Hematopoietic multipotent progenitor cell treated with erythropoietin and hydrocortisone succinate and interleukin-3 and kit ligand, for 6 days (in vitro differentiated cells): ENCODE data around the gene IFNA17.
"Not testable (repeated sequence)": the region's sequence is repeated elsewhere in the genome, so short reads cannot be mapped to it uniquely, and the experiment has no call there.

ENCODE experiments used
- DNase-seq: peaks from one replicate; pipeline ENCODE4 v3.0.0-alpha.2; 2015

Gene IFNA17

GRCh38 chr9:21210311-21210710 is 17.7 kb downstream of the IFNA17 start:
- DNase-seq = no peak

GRCh38 chr9:21207043-21207442 is 21.0 kb downstream of the IFNA17 start, which contains the start of gene IFNA10:
IFNA10 (minus strand) TSS chr9:21207143; CDS start chr9:21207097, 46 bp downstream.
- DNase-seq = not testable (repeated sequence)

- peak; percentile 5 for DNase-seq
Measured at GRCh38 chr9:21205204-21205603, 22.8 kb downstream of the IFNA17 start.

GRCh38 chr9:21202105-21202504 is 25.9 kb downstream of the IFNA17 start, which contains the start of gene IFNA7:
IFNA7 (minus strand) TSS chr9:21202205; CDS start chr9:21202165, 40 bp downstream.
- DNase-seq = not testable (repeated sequence)

- DNase-seq = peak; percentile 71
Measured at GRCh38 chr9:21194867-21195776, 32.9 kb downstream of the IFNA17 start.

- not testable (repeated sequence) for DNase-seq
Measured at GRCh38 chr9:21187487-21187886, 40.5 kb downstream of the IFNA17 start, which contains the start of gene IFNA4. IFNA4 (minus strand) TSS chr9:21187587; CDS start chr9:21187531, 56 bp downstream.

- peak; percentile 62 for DNase-seq
Measured at GRCh38 chr9:21182810-21183736, 44.9 kb downstream of the IFNA17 start.
